Central memory CD8-positive, alpha-beta T cell (primary cell): Measurements from ENCODE around the gene LMBRD1.

Experiments used
- ATAC-seq: fragments of 150-1000 bp; cut with Tn5 transposase; replicated peaks from 2 replicates; pipeline ENCODE4 v1.10.0; 2022; ENCODE audit warnings: mild to moderate bottlenecking, moderate FRiP score, moderate number of reproducible peaks; ENCODE audit not compliant: poor library complexity, severe bottlenecking; ENCODE audit errors: extremely low read depth
- DNase-seq, 2 donors: peaks; one replicate each; pipeline ENCODE4 v3.0.0; 2021; ENCODE audit warnings: low spot score in 2 of 2
- H3K27ac Mint-ChIP-seq: one replicate; pipeline ENCODE4 v1.8.0; 2022; ENCODE audit warnings: low read depth, mild to moderate bottlenecking, moderate library complexity, mixed read lengths
- H3K27me3 Mint-ChIP-seq: one replicate; pipeline ENCODE4 v1.8.0; 2022; ENCODE audit warnings: mixed read lengths
- H3K36me3 Mint-ChIP-seq: one replicate; pipeline ENCODE4 v1.8.0; 2022; ENCODE audit warnings: mild to moderate bottlenecking, moderate library complexity, mixed read lengths; ENCODE audit not compliant: insufficient read depth
- H3K4me1 Mint-ChIP-seq: one replicate; pipeline ENCODE4 v1.8.0; 2022; ENCODE audit warnings: mixed read lengths
- H3K4me3 Mint-ChIP-seq: one replicate; pipeline ENCODE4 v1.8.0; 2022; ENCODE audit warnings: mild to moderate bottlenecking, moderate library complexity, mixed read lengths
- H3K9me3 Mint-ChIP-seq: one replicate; pipeline ENCODE4 v1.8.0; 2022; ENCODE audit warnings: mixed read lengths

The LMBRD1 gene

DNA sequence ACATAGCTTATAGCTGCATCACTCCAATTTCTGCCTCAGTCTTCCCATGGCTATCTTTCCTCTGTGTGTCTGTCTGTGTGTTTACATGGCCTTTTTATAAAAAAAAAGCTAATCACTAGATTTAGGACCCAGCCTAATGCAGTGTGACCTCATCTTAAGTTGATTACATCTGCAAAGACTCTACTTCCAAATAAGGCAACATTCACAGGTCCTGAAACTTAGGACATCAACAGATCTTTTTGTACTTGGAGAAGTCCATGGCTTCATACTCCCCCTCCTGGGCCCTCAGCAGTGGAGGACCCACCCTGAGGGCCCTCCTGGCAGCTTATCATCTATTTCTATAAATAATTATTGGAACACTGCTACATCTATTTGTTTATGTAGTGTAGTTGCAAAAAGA is 146.1 kb downstream of the LMBRD1 start:
- no peaks in the 10 kb centered on the region for H3K4me1 Mint-ChIP-seq
- DNase-seq (no peak), ATAC-seq (no peak)
- H3K4me3 Mint-ChIP-seq: no peak overlapping the region
- no peaks in the 10 kb centered on the region for H3K36me3 Mint-ChIP-seq
- H3K27ac Mint-ChIP-seq: no peak overlapping the region
- H3K27me3 Mint-ChIP-seq: peaks cover 36% of the 10 kb centered on the region
- no peaks in the 10 kb centered on the region for H3K9me3 Mint-ChIP-seq

DNA sequence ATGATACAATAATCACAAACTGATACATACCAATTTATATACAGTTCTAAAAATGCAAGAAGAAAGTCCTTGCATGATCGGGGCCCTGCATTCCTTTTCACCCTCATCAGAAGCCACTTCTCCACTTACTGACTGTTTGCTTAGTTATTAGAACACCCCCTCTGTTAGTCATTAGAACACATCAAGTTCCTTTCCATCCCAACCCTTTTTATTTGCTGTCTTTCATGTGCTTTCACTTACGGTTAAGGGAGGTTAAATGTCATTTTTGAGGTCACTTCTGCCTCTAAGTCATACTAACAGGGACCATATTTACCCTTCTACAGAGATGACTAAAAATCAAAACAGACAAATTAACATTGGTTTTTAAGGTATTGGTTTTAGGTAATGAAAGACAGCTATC is 149.1 kb downstream of the LMBRD1 start:
- Mint-ChIP-seq H3K36me3 (no peaks in the 10 kb centered on the region), H3K27me3 (peaks cover 35% of the 10 kb centered on the region), H3K4me1 (no peaks in the 10 kb centered on the region), H3K27ac (no peak overlapping the region), H3K9me3 (no peaks in the 10 kb centered on the region), H3K4me3 (no peak overlapping the region)
- no peak for ATAC-seq
- DNase-seq: no peak

DNA sequence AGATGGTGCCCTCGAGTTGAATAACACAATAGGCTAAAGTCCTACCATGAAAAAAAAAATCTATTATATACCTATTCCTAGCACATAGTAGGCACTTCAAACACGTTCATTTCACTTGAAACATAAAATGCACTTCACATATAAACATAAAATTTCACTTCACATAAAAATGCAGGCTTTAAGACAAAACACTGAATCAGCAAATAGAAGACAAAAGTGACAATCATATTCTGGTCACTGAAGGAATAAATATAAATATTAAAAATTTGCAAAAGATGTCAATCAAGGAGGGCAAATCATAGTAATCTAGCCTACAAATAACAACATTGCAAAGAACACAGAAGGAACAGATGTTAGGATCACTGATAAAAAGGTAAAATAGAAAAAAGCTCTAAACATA is 153.1 kb downstream of the LMBRD1 start:
- Mint-ChIP-seq H3K9me3 (no peaks in the 10 kb centered on the region), H3K27me3 (peaks cover 42% of the 10 kb centered on the region), H3K36me3 (no peaks in the 10 kb centered on the region), H3K4me3 (no peak overlapping the region), H3K27ac (no peak overlapping the region), H3K4me1 (no peaks in the 10 kb centered on the region)
- DNase-seq (no peak), ATAC-seq (no peak)

DNA sequence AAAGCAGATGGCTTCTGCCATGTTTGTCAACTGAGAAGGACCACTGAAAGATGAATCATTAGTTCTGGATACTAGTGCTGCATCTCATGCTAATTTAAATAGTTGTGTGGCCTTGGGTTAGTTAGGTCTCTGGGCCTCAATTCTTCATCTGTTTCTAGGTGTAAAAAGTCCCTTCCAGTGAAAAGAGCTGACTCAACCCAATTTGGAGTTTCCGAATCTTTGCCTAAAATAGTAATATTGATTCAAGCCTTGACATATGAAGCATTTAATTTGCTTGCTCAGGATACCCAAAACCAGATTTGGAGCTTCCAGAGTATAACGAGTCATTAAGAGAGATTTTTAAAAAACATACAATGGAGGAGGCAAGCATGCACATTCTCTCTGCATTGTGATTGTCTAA is 163.9 kb downstream of the LMBRD1 start:
- H3K9me3 Mint-ChIP-seq: no peaks in the 10 kb centered on the region
- H3K4me1 Mint-ChIP-seq: no peaks in the 10 kb centered on the region
- H3K4me3 Mint-ChIP-seq: no peak overlapping the region
- peaks cover under 1% of the 10 kb centered on the region for H3K27me3 Mint-ChIP-seq
- H3K36me3 Mint-ChIP-seq: peaks cover 2% of the 10 kb centered on the region
- ATAC-seq (no peak), DNase-seq (no peak)
- no peak overlapping the region for H3K27ac Mint-ChIP-seq

DNA sequence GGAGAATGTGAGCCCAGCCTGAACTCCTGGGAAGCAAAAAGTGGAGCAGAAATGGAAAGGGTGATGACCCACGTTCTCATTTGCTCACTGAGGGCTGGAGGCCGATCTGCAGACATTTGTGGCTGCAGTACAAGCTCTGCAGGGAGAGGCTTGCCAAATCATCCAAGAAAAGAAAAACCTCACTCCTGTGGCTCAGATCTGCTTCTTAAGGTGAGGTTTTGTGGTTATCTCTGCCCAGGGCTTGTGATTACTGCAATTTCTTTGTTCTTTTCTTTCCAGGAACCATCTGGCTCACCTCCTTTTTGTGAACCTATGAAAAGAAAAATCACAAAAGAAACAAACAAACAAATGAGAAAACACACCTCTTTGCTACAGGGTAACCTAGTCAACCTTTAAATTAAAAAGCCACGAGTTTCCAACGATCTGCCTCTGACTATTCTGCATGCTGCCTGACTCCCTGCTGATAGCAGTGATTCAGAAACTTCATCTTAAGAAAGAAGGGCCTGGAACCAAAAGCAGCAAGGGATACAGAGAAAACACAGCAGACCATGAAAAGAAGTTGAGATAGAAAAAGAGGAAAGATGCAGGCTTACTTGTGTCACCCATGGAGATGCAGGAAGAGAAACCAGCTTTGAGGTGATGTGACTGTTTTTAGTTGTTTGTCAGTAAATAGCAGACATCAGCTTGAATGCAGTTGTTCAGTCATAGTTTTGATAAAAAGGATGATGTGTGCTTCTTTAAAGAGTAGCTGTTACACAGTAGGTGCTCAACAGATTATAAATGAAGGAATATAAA is 165.1 kb downstream of the LMBRD1 start:
- no peak for ATAC-seq
- H3K27ac Mint-ChIP-seq: no peak overlapping the region
- no peak for DNase-seq
- H3K36me3 Mint-ChIP-seq: peaks cover 2% of the 10 kb centered on the region
- no peaks in the 10 kb centered on the region for H3K4me1 Mint-ChIP-seq
- peaks cover 9% of the 10 kb centered on the region for H3K27me3 Mint-ChIP-seq
- H3K4me3 Mint-ChIP-seq: no peak overlapping the region
- H3K9me3 Mint-ChIP-seq: no peaks in the 10 kb centered on the region

DNA sequence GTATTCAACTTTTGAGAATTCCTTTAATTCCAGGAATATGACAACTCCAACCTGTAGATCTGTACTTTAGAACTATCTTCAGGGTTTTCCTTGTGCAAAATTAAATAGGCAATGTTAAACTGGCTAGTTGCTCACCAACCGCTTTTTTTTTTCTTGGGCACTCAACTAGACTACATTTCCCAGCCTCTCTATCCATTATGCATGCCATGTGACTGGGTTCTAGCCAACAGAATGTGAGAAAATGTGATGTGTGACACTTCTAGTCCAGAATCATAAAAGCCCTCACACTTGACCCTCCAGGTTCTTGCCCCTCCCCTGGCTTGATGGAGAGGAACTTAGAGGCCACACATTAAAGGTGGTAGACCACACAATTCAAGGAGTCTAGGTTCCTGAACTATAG is 166.0 kb downstream of the LMBRD1 start:
- Mint-ChIP-seq H3K27me3 (peaks cover 9% of the 10 kb centered on the region), H3K4me1 (no peaks in the 10 kb centered on the region), H3K27ac (no peak overlapping the region), H3K9me3 (no peaks in the 10 kb centered on the region), H3K36me3 (peaks cover 2% of the 10 kb centered on the region), H3K4me3 (no peak overlapping the region)
- ATAC-seq (no peak), DNase-seq (no peak)

DNA sequence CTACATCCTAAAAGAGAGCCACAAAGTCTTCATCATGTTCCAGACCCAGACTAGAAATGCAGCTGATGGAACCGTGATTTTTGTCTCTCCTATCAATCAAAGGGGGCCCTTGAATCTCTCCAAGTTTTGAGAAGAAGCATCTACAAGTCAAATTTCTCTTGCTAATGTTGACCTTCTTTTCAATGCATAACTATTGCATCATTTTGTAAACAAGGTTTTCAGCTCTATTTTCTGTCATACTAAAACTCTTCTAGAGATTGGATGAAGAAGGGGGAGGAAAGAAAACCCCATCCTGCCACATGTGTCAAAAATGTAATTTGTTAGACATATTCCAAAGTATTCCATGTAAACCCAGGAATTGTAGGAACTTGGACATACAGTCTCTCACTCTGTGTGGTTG is 169.2 kb downstream of the LMBRD1 start:
- H3K36me3 Mint-ChIP-seq: peaks cover 2% of the 10 kb centered on the region
- H3K4me3 Mint-ChIP-seq: no peak overlapping the region
- peaks cover 14% of the 10 kb centered on the region for H3K27me3 Mint-ChIP-seq
- ATAC-seq (no peak), DNase-seq (no peak)
- no peaks in the 10 kb centered on the region for H3K4me1 Mint-ChIP-seq
- H3K27ac Mint-ChIP-seq: no peak overlapping the region
- H3K9me3 Mint-ChIP-seq: no peaks in the 10 kb centered on the region

DNA sequence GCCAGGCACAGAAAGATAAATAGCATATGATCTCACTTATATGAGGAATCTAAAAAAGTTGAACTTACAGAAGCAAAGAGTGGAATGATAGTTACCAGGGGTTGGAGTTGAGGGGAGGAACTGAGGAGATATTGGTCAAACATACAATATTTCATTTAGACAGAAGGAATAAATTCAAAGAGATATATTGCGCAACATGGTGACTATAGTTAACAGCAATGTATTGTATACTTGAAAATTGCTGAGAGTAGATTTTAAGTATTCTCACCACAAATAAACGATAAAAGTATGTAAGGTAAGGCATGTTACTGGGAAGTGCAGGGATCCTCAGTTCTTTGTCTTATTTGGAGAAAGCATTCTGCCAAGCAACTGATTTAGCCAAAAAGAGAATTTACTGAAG is 171.9 kb downstream of the LMBRD1 start:
- DNase-seq (no peak), ATAC-seq (no peak)
- no peaks in the 10 kb centered on the region for H3K4me1 Mint-ChIP-seq
- H3K27me3 Mint-ChIP-seq: peaks cover 20% of the 10 kb centered on the region
- H3K9me3 Mint-ChIP-seq: no peaks in the 10 kb centered on the region
- H3K27ac Mint-ChIP-seq: no peak overlapping the region
- H3K36me3 Mint-ChIP-seq: peaks cover 2% of the 10 kb centered on the region
- no peak overlapping the region for H3K4me3 Mint-ChIP-seq
